RWPE2 (cell line): ENCODE measurements around the gene PRKAG2.
"Not testable (repeated sequence)": the region's sequence is repeated elsewhere in the genome, so short reads cannot be mapped to it uniquely, and the experiment has no call there.

Experiments
- ATAC-seq: fragments of 200-7000 bp; cut with Tn5 transposase; 3 replicates; pipeline ENCODE4 v1.9.1; 2021; ENCODE audit warnings: low read depth
- DNase-seq: peaks from one replicate; pipeline ENCODE4 v3.0.0-alpha.2; 2020; ENCODE audit warnings: low spot score
- H3K27ac ChIP-seq: fragments of 450-650 bp; 2 replicates; pipeline ENCODE4 v1.5.1; 2017; ENCODE audit warnings: mild to moderate bottlenecking; ENCODE audit not compliant: poor library complexity, severe bottlenecking
- H3K27me3 ChIP-seq: fragments of 250-450 bp; sonication (Bioruptor Pico); 2 replicates; pipeline ENCODE4 v1.5.1; 2021; ENCODE audit warnings: mild to moderate bottlenecking, moderate library complexity; ENCODE audit not compliant: insufficient read depth, poor library complexity, severe bottlenecking
- H3K36me3 ChIP-seq: fragments of 250-450 bp; sonication (Bioruptor Pico); 2 replicates; pipeline ENCODE4 v1.5.1; 2020; ENCODE audit warnings: low read depth, mild to moderate bottlenecking, moderate library complexity
- H3K4me1 ChIP-seq: fragments of 250-450 bp; sonication (Bioruptor Pico); 2 replicates; pipeline ENCODE4 v1.5.1; 2021; ENCODE audit warnings: mild to moderate bottlenecking, moderate library complexity; ENCODE audit not compliant: insufficient read depth, poor library complexity, severe bottlenecking
- H3K4me3 ChIP-seq: fragments of 250-450 bp; sonication (Bioruptor Pico); 2 replicates; pipeline ENCODE4 v1.5.1; 2021; ENCODE audit warnings: mild to moderate bottlenecking, moderate library complexity; ENCODE audit not compliant: severe bottlenecking
- H3K9me3 ChIP-seq: fragments of 250-450 bp; sonication (Bioruptor Pico); 2 replicates; pipeline ENCODE4 v1.5.1; 2021; ENCODE audit warnings: mild to moderate bottlenecking, moderate library complexity; ENCODE audit not compliant: severe bottlenecking
- TF ChIP-seq, protein P1 (sequence below): fragments of 450-650 bp; IDR thresholded peaks from one replicate; pipeline ENCODE4 v1.5.1; 2017; ENCODE audit warnings: mild to moderate bottlenecking, moderate library complexity; ENCODE audit not compliant: poor library complexity, severe bottlenecking

Gene PRKAG2

DNA sequence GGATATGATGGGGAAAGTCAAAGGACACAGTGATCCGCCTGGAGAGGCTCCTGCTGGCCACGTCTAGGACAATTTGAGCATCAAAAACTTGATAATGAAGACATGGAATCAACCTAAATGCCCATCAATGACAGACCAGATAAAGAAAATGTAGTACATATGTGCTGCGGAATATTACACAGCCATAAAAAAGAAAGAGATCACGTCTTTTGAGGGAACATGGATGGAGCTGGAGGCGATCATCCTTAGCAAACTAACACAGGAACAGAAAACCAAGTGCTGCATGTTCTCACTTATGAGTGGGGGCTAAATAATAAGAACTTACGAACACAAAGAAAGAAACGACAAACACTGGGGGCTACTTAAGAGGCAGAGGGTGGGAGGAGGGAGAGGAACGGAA is 124.9 kb downstream of the PRKAG2 start:
- no peaks in the 10 kb centered on the region for H3K27me3 ChIP-seq
- H3K4me1 ChIP-seq = peaks cover 24% of the 10 kb centered on the region
- H3K9me3 ChIP-seq = no peaks in the 10 kb centered on the region
- DNase-seq (no peak), ATAC-seq (no peak)
- TF ChIP-seq, protein P1, sequence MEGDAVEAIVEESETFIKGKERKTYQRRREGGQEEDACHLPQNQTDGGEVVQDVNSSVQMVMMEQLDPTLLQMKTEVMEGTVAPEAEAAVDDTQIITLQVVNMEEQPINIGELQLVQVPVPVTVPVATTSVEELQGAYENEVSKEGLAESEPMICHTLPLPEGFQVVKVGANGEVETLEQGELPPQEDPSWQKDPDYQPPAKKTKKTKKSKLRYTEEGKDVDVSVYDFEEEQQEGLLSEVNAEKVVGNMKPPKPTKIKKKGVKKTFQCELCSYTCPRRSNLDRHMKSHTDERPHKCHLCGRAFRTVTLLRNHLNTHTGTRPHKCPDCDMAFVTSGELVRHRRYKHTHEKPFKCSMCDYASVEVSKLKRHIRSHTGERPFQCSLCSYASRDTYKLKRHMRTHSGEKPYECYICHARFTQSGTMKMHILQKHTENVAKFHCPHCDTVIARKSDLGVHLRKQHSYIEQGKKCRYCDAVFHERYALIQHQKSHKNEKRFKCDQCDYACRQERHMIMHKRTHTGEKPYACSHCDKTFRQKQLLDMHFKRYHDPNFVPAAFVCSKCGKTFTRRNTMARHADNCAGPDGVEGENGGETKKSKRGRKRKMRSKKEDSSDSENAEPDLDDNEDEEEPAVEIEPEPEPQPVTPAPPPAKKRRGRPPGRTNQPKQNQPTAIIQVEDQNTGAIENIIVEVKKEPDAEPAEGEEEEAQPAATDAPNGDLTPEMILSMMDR = no peak
- no peak overlapping the region for H3K4me3 ChIP-seq
- H3K36me3 ChIP-seq = no peaks in the 10 kb centered on the region
- H3K27ac ChIP-seq = no peak overlapping the region

DNA sequence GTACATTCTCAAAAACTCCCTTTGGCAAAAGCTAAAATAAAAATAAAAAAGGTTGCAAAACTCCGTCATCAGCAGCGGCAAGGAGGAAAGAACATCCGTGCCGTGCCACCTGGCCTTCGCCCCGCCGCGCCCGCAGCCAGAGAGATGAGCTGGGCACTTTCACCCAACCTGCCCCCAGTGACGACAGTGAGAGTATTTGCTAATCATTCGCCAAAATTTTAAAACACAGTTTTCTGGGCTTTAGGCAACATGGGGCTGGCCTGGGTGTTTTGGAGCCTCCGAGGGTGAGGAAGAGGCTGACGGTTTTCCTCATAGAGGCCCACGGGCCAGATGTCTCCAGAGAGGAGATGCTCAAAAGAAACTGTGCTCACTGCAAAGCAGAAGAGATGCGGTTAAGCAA is 128.2 kb downstream of the PRKAG2 start:
- H3K9me3 ChIP-seq = no peaks in the 10 kb centered on the region
- no peaks in the 10 kb centered on the region for H3K36me3 ChIP-seq
- no peaks in the 10 kb centered on the region for H3K27me3 ChIP-seq
- H3K4me1 ChIP-seq = peaks cover 34% of the 10 kb centered on the region
- H3K4me3 ChIP-seq = no peak overlapping the region
- TF ChIP-seq, protein P1 = no peak
- ATAC-seq = no peak
- no peak for DNase-seq
- no peak overlapping the region for H3K27ac ChIP-seq

DNA sequence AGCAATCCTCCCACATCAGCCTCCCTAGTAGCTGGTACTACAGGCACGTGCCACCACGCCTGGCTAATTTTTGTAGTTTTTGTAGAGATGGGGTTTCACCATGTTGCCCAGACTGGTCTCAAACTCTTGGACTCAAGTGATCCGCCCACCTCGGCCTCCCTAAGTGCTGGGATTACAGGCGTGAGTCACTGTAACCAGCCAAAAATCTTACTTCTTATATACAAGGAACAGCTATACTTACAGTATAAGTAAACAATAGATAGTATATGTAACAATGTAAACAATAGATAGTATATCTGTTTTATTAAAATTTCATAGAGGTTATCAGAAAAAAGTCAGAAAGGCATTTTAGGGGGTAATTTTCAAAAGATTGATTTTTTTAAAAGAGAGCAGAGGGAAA is 128.9 kb downstream of the PRKAG2 start:
- H3K36me3 ChIP-seq, ATAC-seq, H3K4me3 ChIP-seq, DNase-seq, H3K9me3 ChIP-seq, H3K27me3 ChIP-seq: not testable (repeated sequence)
- Histone ChIP-seq H3K27ac (peak overlapping the region; percentile 60), H3K4me1 (peaks cover 32% of the 10 kb centered on the region)

DNA sequence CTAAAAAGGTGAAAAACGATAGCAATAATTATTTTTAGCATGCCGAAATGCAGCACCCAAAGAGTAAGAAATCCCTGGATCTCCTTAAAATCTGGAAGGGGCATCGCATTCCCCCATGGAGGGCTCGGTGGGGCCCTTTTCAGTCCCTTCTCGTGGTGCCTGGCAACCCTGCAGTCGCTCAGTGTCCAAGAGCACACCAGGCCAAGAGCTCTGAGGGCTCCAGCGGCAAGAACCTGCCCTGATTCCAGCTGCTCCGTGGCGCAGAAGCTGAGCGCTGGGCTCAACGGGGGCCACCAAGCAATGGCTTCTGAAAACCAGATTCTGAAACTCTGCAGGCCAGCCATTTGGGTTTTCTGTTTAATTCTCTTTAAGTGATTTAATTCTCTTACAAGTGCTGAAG is 131.2 kb downstream of the PRKAG2 start:
- DNase-seq = no peak
- peak overlapping the region; percentile 60 for H3K27ac ChIP-seq

DNA sequence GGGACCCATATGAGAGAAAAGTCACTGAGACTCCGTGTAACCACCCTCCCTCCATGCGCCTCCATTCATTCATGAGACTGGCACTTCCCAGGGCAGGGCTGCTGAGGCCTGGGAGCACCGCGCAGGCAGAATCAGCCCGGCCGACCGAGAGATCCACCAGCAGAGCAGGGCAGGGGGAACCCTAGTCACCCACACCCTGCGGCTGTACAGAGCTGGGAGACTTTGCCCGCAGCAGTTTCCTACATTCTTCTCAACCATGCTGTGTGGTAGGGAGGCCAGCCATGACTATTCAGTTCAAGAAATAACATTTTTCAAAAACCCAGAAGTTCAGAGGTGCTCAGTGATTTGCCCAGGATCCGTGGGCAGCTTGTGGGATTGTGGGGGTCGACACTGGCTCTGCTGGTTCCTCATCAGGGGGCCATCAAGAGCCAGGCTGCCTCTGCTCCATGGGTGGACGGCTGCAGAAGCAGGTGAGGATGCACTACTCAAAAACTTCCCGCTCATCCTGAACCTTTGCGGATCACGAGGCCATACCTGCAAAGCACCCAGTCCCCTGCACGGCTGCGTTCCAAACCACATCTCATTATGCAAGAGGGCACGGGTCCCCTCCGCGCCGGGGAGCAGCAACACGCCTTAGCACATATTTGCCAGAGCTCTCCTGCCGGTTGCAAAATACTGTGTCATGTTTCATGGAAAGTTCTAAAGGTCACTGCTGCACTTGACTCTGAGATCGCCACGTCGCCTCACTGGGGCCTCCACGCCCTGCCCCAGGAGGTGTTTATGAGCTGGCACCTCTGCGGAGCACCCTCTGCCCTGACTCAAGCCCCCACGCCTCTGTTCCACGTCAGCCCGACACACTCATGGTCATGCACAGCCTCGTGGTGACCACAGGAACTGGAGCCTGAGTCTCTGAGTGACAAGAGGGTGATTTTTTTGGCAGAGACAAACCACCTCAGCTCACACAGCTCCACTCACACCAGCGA is 132.0 kb downstream of the PRKAG2 start:
- TF ChIP-seq, protein P1 = peak; percentile 59
- no peaks in the 10 kb centered on the region for H3K36me3 ChIP-seq
- H3K9me3 ChIP-seq = no peaks in the 10 kb centered on the region
- H3K27me3 ChIP-seq = no peaks in the 10 kb centered on the region
- H3K4me1 ChIP-seq = peaks cover 32% of the 10 kb centered on the region
- DNase-seq = peak; percentile 86
- peak; percentile 83 for ATAC-seq
- H3K27ac ChIP-seq = peak overlapping the region; percentile 60
- no peak overlapping the region for H3K4me3 ChIP-seq

More for the DNA sequence above, 131.2 kb downstream of the PRKAG2 start:
- H3K27me3 ChIP-seq = no peaks in the 10 kb centered on the region
- ATAC-seq = no peak
- no peak overlapping the region for H3K4me3 ChIP-seq
- no peaks in the 10 kb centered on the region for H3K9me3 ChIP-seq
- TF ChIP-seq, protein P1 = peak; percentile 45
- no peaks in the 10 kb centered on the region for H3K36me3 ChIP-seq
- peaks cover 32% of the 10 kb centered on the region for H3K4me1 ChIP-seq
